H9 (cell line): ENCODE data around the gene ZRANB1. TPM values are rescaled to one million over a fixed set of nuclear protein-coding genes. Genes with fewer than 3 reads are reported as not detected.
A peak's percentile ranks its signal among the peaks of the same experiment; 100 is the strongest.

Source experiments
- DNase-seq: peaks from one replicate; pipeline ENCODE4 v3.0.0-alpha.2; 2017
- H2AFZ ChIP-seq: one replicate; pipeline ENCODE4 v1.6.1; 2013; ENCODE audit warnings: mild to moderate bottlenecking, low read length, control low read depth, moderate library complexity
- H2AK5ac ChIP-seq: 2 replicates; pipeline ENCODE4 v1.6.1; 2013; ENCODE audit warnings: low read length, control low read depth, mixed read lengths; ENCODE audit not compliant: insufficient read length
- H2BK120ac ChIP-seq: one replicate; pipeline ENCODE4 v1.6.1; 2013; ENCODE audit warnings: low read depth, mild to moderate bottlenecking, low read length, control low read depth, inconsistent platforms; ENCODE audit not compliant: poor library complexity, severe bottlenecking
- H2BK12ac ChIP-seq: 2 replicates; pipeline ENCODE4 v1.6.1; 2013; ENCODE audit warnings: low read length, control low read depth, mixed read lengths, low read depth; ENCODE audit not compliant: insufficient read length
- H2BK15ac ChIP-seq: 2 replicates; pipeline ENCODE4 v1.6.1; 2013; ENCODE audit warnings: low read depth, low read length, control low read depth
- H2BK20ac ChIP-seq: one replicate; pipeline ENCODE4 v1.6.1; 2013; ENCODE audit warnings: low read depth, mild to moderate bottlenecking, low read length, control low read depth, inconsistent platforms; ENCODE audit not compliant: poor library complexity, severe bottlenecking
- H2BK5ac ChIP-seq: 2 replicates; pipeline ENCODE4 v1.6.1; 2013; ENCODE audit warnings: low read length, control low read depth, mixed read lengths; ENCODE audit not compliant: insufficient read length
- H3K14ac ChIP-seq: 2 replicates; pipeline ENCODE4 v1.6.1; 2013; ENCODE audit warnings: low read length, control low read depth; ENCODE audit not compliant: insufficient read depth
- H3K18ac ChIP-seq: 2 replicates; pipeline ENCODE4 v1.6.1; 2013; ENCODE audit warnings: low read depth, mild to moderate bottlenecking, mixed read lengths, low read length, control low read depth; ENCODE audit not compliant: insufficient read length
- H3K23ac ChIP-seq: 2 replicates; pipeline ENCODE4 v1.6.1; 2013; ENCODE audit warnings: low read length, control low read depth, mixed read lengths, low read depth; ENCODE audit not compliant: insufficient read length
- H3K23me2 ChIP-seq: 2 replicates; pipeline ENCODE4 v1.6.1; 2013; ENCODE audit warnings: low read depth, mild to moderate bottlenecking, mixed read lengths, low read length, control low read depth; ENCODE audit not compliant: insufficient read length, poor library complexity, severe bottlenecking
- H3K27ac ChIP-seq: 2 replicates; pipeline ENCODE4 v1.5.1; 2013; ENCODE audit warnings: low read length, control low read depth, mixed read lengths, low read depth; ENCODE audit not compliant: insufficient read length
- H3K27me3 ChIP-seq: 2 replicates; pipeline ENCODE4 v1.6.1; 2013; ENCODE audit warnings: low read length, control low read depth, inconsistent platforms; ENCODE audit not compliant: insufficient read depth
- H3K4ac ChIP-seq: 2 replicates; pipeline ENCODE4 v1.6.1; 2013; ENCODE audit warnings: low read depth, mild to moderate bottlenecking, control low read depth, inconsistent platforms, low read length, moderate library complexity
- H3K4me1 ChIP-seq: 2 replicates; pipeline ENCODE4 v1.6.1; 2013; ENCODE audit warnings: low read length, control low read depth, inconsistent platforms; ENCODE audit not compliant: insufficient read depth
- H3K4me2 ChIP-seq: 2 replicates; pipeline ENCODE4 v1.6.1; 2013; ENCODE audit warnings: low read length, control low read depth, mixed read lengths; ENCODE audit not compliant: insufficient read length, insufficient read depth
- H3K56ac ChIP-seq: 2 replicates; pipeline ENCODE4 v1.6.1; 2013; ENCODE audit warnings: low read depth, mild to moderate bottlenecking, mixed read lengths, low read length, control low read depth; ENCODE audit not compliant: insufficient read length
- H3K79me1 ChIP-seq: 2 replicates; pipeline ENCODE4 v1.6.1; 2013; ENCODE audit warnings: low read depth, mild to moderate bottlenecking, moderate library complexity, low read length, control low read depth, inconsistent platforms; ENCODE audit not compliant: insufficient read depth, poor library complexity, severe bottlenecking
- H3K79me2 ChIP-seq: 2 replicates; pipeline ENCODE4 v1.6.1; 2013; ENCODE audit warnings: low read length, control low read depth, inconsistent platforms; ENCODE audit not compliant: insufficient read depth
- H3K9ac ChIP-seq: 2 replicates; pipeline ENCODE4 v1.6.1; 2013; ENCODE audit warnings: low read length, control low read depth, mixed read lengths; ENCODE audit not compliant: insufficient read length; ENCODE audit errors: extremely low read depth
- H3K9me3 ChIP-seq: one replicate; pipeline ENCODE4 v1.6.1; 2013; ENCODE audit warnings: low read depth, low read length, inconsistent platforms; ENCODE audit not compliant: control insufficient read depth
- H3T11ph ChIP-seq: one replicate; pipeline ENCODE4 v1.6.1; 2013; ENCODE audit warnings: mild to moderate bottlenecking, low read length, control low read depth, inconsistent platforms
- H4K20me1 ChIP-seq: one replicate; pipeline ENCODE4 v1.6.1; 2013; ENCODE audit not compliant: control insufficient read depth, insufficient read length, insufficient read depth
- H4K5ac ChIP-seq: 2 replicates; pipeline ENCODE4 v1.6.1; 2013; ENCODE audit warnings: low read depth, mild to moderate bottlenecking, mixed read lengths, low read length, control low read depth; ENCODE audit not compliant: insufficient read length
- H4K8ac ChIP-seq: replicated peaks from 2 replicates; pipeline ENCODE4 v1.6.1; 2013; ENCODE audit warnings: low read length, control low read depth, mixed read lengths, low read depth; ENCODE audit not compliant: insufficient read length
- H4K91ac ChIP-seq: 2 replicates; pipeline ENCODE4 v1.6.1; 2013; ENCODE audit warnings: low read depth, mild to moderate bottlenecking, moderate library complexity, mixed read lengths, low read length, control low read depth; ENCODE audit not compliant: insufficient read length
- H3K27ac Mint-ChIP-seq, 3 experiments: 2 replicates in 2 of 3; 3 replicates in 1 of 3; pipeline ENCODE4 v1.8.0; 2020 to 2021; ENCODE audit warnings: mixed read lengths in 3 of 3, mild to moderate bottlenecking in 1 of 3, moderate library complexity in 1 of 3
- H3K27me3 Mint-ChIP-seq: 2 replicates; pipeline ENCODE4 v1.8.0; 2021; ENCODE audit warnings: low read depth, mild to moderate bottlenecking, moderate library complexity, mixed read lengths
- H3K36me3 Mint-ChIP-seq, 3 experiments: 2 replicates in 2 of 3; 3 replicates in 1 of 3; pipeline ENCODE4 v1.8.0; 2020 to 2021; ENCODE audit warnings: low read depth in 3 of 3, mixed read lengths in 3 of 3; ENCODE audit not compliant: insufficient read depth in 1 of 3
- H3K4me1 Mint-ChIP-seq, 2 experiments: 2 replicates each; pipeline ENCODE4 v1.8.0; 2020; ENCODE audit warnings: mixed read lengths in 2 of 2
- H3K4me3 Mint-ChIP-seq, 2 experiments: 2 replicates in 1 of 2; 3 replicates in 1 of 2; pipeline ENCODE4 v1.8.0; 2020 to 2021; ENCODE audit warnings: mild to moderate bottlenecking in 2 of 2, mixed read lengths in 2 of 2, moderate library complexity in 1 of 2
- H3K9me3 Mint-ChIP-seq, 2 experiments: 2 replicates in 1 of 2; 3 replicates in 1 of 2; pipeline ENCODE4 v1.8.0; 2020; ENCODE audit warnings: mild to moderate bottlenecking in 2 of 2, mixed read lengths in 2 of 2, moderate library complexity in 1 of 2
- WGBS: extraction: QIAGEN DNeasy Blood & Tissue Kit; methylation state at CpG from one replicate; pipeline ENCODE4 v1.1.7; 2013; ENCODE audit warnings: missing lambda C conversion rate, low lambda C conversion rate, mixed read lengths; ENCODE audit not compliant: insufficient read length; ENCODE audit errors: extremely low coverage; 5-methylcytosine and 5-hydroxymethylcytosine counted together
- total RNA-seq: library from RNA; stranded (reverse); gene quantifications from 2 replicates; pipeline ENCODE4 v1.2.1, GENCODE V29; 2021
- TF ChIP-seq, protein P1 (sequence below): fragments of 200-600 bp; sonication (generic); conservative IDR thresholded peaks from 3 replicates; pipeline ENCODE4 v1.8.0; 2021; ENCODE audit warnings: antibody characterized with exemption, mild to moderate bottlenecking

The ZRANB1 gene
- total RNA-seq, 1 experiment from 2014 or later = 17.4 TPM

- Histone ChIP-seq H4K20me1 (no peaks in the 10 kb centered on the region), H3K18ac (no peak overlapping the region), H3K79me2 (peaks cover 52% of the 10 kb centered on the region; the same call in 1 of the 2 replicates), H3K23ac (no peak overlapping the region), H2BK15ac (no peak overlapping the region), H3K4ac (no peak overlapping the region), H2BK5ac (no peak overlapping the region), H3K27ac (no peak overlapping the region), H3K4me2 (no peak overlapping the region), H4K8ac (no peak overlapping the region), H3K27me3 (no peaks in the 10 kb centered on the region), H2BK12ac (no peak overlapping the region), H3K14ac (no peak overlapping the region), H3K9ac (no peak overlapping the region), H2BK120ac (no peak overlapping the region), H3T11ph (no peak overlapping the region), H3K56ac (no peak overlapping the region), H3K79me1 (peaks cover 7% of the 10 kb centered on the region), H3K4me1 (no peaks in the 10 kb centered on the region; the same call in 1 of the 2 replicates), H2AK5ac (no peak overlapping the region), H4K5ac (no peak overlapping the region), H2BK20ac (no peak overlapping the region), H3K23me2 (no peaks in the 10 kb centered on the region), H2AFZ (no peak overlapping the region), H4K91ac (no peak overlapping the region), H3K9me3 (no peaks in the 10 kb centered on the region)
- Mint-ChIP-seq H3K4me1 (peaks cover 18 to 35% of the 10 kb centered on the region in 2 experiments), H3K27ac (peak overlapping the region in 2 of 3 experiments; percentile 54 to 65; a peak in 4 of 7 replicates), H3K36me3 (peaks cover 63 to 78% (median 77%) of the 10 kb centered on the region in 3 experiments), H3K4me3 (no peak overlapping the region), H3K27me3 (peaks cover 4% of the 10 kb centered on the region), H3K9me3 (peaks cover 16 to 17% of the 10 kb centered on the region in 2 experiments)
- no peak for DNase-seq
- TF ChIP-seq, protein P1, sequence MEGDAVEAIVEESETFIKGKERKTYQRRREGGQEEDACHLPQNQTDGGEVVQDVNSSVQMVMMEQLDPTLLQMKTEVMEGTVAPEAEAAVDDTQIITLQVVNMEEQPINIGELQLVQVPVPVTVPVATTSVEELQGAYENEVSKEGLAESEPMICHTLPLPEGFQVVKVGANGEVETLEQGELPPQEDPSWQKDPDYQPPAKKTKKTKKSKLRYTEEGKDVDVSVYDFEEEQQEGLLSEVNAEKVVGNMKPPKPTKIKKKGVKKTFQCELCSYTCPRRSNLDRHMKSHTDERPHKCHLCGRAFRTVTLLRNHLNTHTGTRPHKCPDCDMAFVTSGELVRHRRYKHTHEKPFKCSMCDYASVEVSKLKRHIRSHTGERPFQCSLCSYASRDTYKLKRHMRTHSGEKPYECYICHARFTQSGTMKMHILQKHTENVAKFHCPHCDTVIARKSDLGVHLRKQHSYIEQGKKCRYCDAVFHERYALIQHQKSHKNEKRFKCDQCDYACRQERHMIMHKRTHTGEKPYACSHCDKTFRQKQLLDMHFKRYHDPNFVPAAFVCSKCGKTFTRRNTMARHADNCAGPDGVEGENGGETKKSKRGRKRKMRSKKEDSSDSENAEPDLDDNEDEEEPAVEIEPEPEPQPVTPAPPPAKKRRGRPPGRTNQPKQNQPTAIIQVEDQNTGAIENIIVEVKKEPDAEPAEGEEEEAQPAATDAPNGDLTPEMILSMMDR = no peak
- WGBS = 100% methylated on average over 2 of the region's 16 CpGs
Measured at GRCh38 chr10:125024497-125025234, 82.7 kb downstream of the ZRANB1 start.
